Mucosa of stomach (tissue), 1 donor: ENCODE data around the gene CEMP1.

Source experiments
- H3K27me3 ChIP-seq: one replicate; pipeline ENCODE4 v1.7.0; 2013; ENCODE audit warnings: mild to moderate bottlenecking, low read length; ENCODE audit not compliant: control insufficient read depth, insufficient read depth
- H3K36me3 ChIP-seq: one replicate; pipeline ENCODE4 v1.7.0; 2013; ENCODE audit warnings: low read length; ENCODE audit not compliant: control insufficient read depth, insufficient read depth
- H3K4me1 ChIP-seq: one replicate; pipeline ENCODE4 v1.7.0; 2013; ENCODE audit warnings: mild to moderate bottlenecking, low read length; ENCODE audit not compliant: control insufficient read depth, insufficient read depth
- H3K4me3 ChIP-seq: one replicate; pipeline ENCODE4 v1.7.0; 2013; ENCODE audit warnings: low read length
- H3K9ac ChIP-seq: one replicate; pipeline ENCODE4 v1.7.0; 2013; ENCODE audit warnings: mild to moderate bottlenecking, low read length, moderate library complexity
- H3K9me3 ChIP-seq: one replicate; pipeline ENCODE4 v1.7.0; 2013; ENCODE audit warnings: mild to moderate bottlenecking, low read length, moderate library complexity; ENCODE audit not compliant: control insufficient read depth
- donor health status: Pancreatic carcinoma.

CEMP1 gene

GRCh38 chr16:2483939-2484897, 47.0 kb downstream of the CEMP1 start:
- Histone ChIP-seq H3K9me3 (no peaks in the 10 kb centered on the region), H3K4me3 (no peak overlapping the region), H3K9ac (no peak overlapping the region), H3K4me1 (peaks cover 7% of the 10 kb centered on the region), H3K27me3 (no peaks in the 10 kb centered on the region), H3K36me3 (no peaks in the 10 kb centered on the region)

GRCh38 chr16:2482708-2483534, 48.3 kb downstream of the CEMP1 start:
- Histone ChIP-seq H3K27me3 (no peaks in the 10 kb centered on the region), H3K9ac (peak overlapping the region; percentile 39), H3K4me3 (no peak overlapping the region), H3K4me1 (peaks cover 7% of the 10 kb centered on the region), H3K9me3 (no peaks in the 10 kb centered on the region), H3K36me3 (no peaks in the 10 kb centered on the region)

GRCh38 chr16:2482249-2482648, 49.0 kb downstream of the CEMP1 start:
- Histone ChIP-seq H3K4me1 (peaks cover 5% of the 10 kb centered on the region), H3K27me3 (no peaks in the 10 kb centered on the region), H3K9me3 (no peaks in the 10 kb centered on the region), H3K9ac (no peak overlapping the region), H3K36me3 (no peaks in the 10 kb centered on the region), H3K4me3 (no peak overlapping the region)

- no peaks in the 10 kb centered on the region for H3K9me3 ChIP-seq
- no peak overlapping the region for H3K4me3 ChIP-seq
- H3K4me1 ChIP-seq: peaks cover under 1% of the 10 kb centered on the region
- no peaks in the 10 kb centered on the region for H3K27me3 ChIP-seq
- no peak overlapping the region for H3K9ac ChIP-seq
- no peaks in the 10 kb centered on the region for H3K36me3 ChIP-seq
Observed at GRCh38 chr16:2481676-2482075, 49.5 kb downstream of the CEMP1 start.

- Histone ChIP-seq H3K9ac (peak overlapping the region; percentile 9), H3K4me3 (no peak overlapping the region), H3K4me1 (peaks cover 7% of the 10 kb centered on the region), H3K9me3 (no peaks in the 10 kb centered on the region), H3K27me3 (no peaks in the 10 kb centered on the region), H3K36me3 (no peaks in the 10 kb centered on the region)
Observed at GRCh38 chr16:2480948-2481347, 50.3 kb downstream of the CEMP1 start.
